KG1 (cell line): Measurements from ENCODE around the gene FFAR2.
"Not testable (repeated sequence)": the region's sequence is repeated elsewhere in the genome, so short reads cannot be mapped to it uniquely, and the experiment has no call there.

Experiments
- DNase-seq: peaks from one replicate; lab custom pipeline; 2025; lab: John Stamatoyannopoulos, UW

The FFAR2 gene

GRCh38 chr19:35447606-35448469 lies at the start of gene FFAR2:
Gene FFAR2, plus strand, starts transcription at chr19:35448257. Its CDS starts 1,458 bp downstream, at chr19:35449715.
- DNase-seq, result no peak

GRCh38 chr19:35398570-35398969 lies 49.5 kb upstream of the FFAR2 start:
- no peak for DNase-seq

- no peak for DNase-seq
Observed at GRCh38 chr19:35399231-35399630, 48.8 kb upstream of the FFAR2 start.

- DNase-seq, result no peak
Observed at GRCh38 chr19:35399948-35400772, 47.9 kb upstream of the FFAR2 start.

- no peak for DNase-seq
Observed at GRCh38 chr19:35400773-35401100, 47.3 kb upstream of the FFAR2 start.

GRCh38 chr19:35401416-35401815 lies 46.6 kb upstream of the FFAR2 start:
- DNase-seq, result not testable (repeated sequence)

GRCh38 chr19:35403116-35403760 lies 44.8 kb upstream of the FFAR2 start:
- no peak for DNase-seq

GRCh38 chr19:35404879-35405622 lies 43.0 kb upstream of the FFAR2 start:
- DNase-seq, result no peak

- DNase-seq, result no peak
Observed at GRCh38 chr19:35407619-35408018, 40.4 kb upstream of the FFAR2 start.

GRCh38 chr19:35408284-35409171 lies 39.5 kb upstream of the FFAR2 start:
- DNase-seq, result no peak

- DNase-seq, result no peak
Observed at GRCh38 chr19:35409191-35409590, 38.9 kb upstream of the FFAR2 start.

GRCh38 chr19:35410487-35410886 lies 37.6 kb upstream of the FFAR2 start:
- DNase-seq, result no peak

- no peak for DNase-seq
Observed at GRCh38 chr19:35414442-35414841, 33.6 kb upstream of the FFAR2 start.

GRCh38 chr19:35416331-35416730 lies 31.7 kb upstream of the FFAR2 start:
- DNase-seq, result no peak

- DNase-seq, result no peak
Observed at GRCh38 chr19:35417278-35417677, 30.8 kb upstream of the FFAR2 start.

GRCh38 chr19:35417713-35418534 lies 30.1 kb upstream of the FFAR2 start:
- DNase-seq, result no peak

- no peak for DNase-seq
Observed at GRCh38 chr19:35419046-35419445, 29.0 kb upstream of the FFAR2 start.

GRCh38 chr19:35419805-35420204 lies 28.3 kb upstream of the FFAR2 start:
- DNase-seq, result no peak

GRCh38 chr19:35421362-35421761 lies 26.7 kb upstream of the FFAR2 start:
- no peak for DNase-seq

GRCh38 chr19:35423406-35423805 lies 24.7 kb upstream of the FFAR2 start:
- DNase-seq, result not testable (repeated sequence)
